Neural crest cell (in vitro differentiated cells): ENCODE data around the gene PAX7. TPM values are rescaled to one million over a fixed set of nuclear protein-coding genes. Genes with fewer than 3 reads are reported as not detected.

Source experiments
- DNase-seq: peaks from one replicate; pipeline ENCODE4 v3.0.0; 2021; ENCODE audit warnings: low read depth, mixed read lengths, low spot score
- H3K27ac Mint-ChIP-seq: one replicate; pipeline ENCODE4 v1.8.0; 2021; ENCODE audit warnings: mild to moderate bottlenecking, mixed read lengths; ENCODE audit not compliant: unreplicated experiment
- H3K27me3 Mint-ChIP-seq: 2 replicates; pipeline ENCODE4 v1.8.0; 2021; ENCODE audit warnings: low read depth, mild to moderate bottlenecking, mixed read lengths
- H3K36me3 Mint-ChIP-seq: 2 replicates; pipeline ENCODE4 v1.8.0; 2021; ENCODE audit warnings: low read depth, mild to moderate bottlenecking, mixed read lengths
- H3K4me1 Mint-ChIP-seq: 2 replicates; pipeline ENCODE4 v1.8.0; 2021; ENCODE audit warnings: mixed read lengths
- H3K4me3 Mint-ChIP-seq: one replicate; pipeline ENCODE4 v1.8.0; 2021; ENCODE audit warnings: mild to moderate bottlenecking, mixed read lengths
- H3K9me3 Mint-ChIP-seq: 2 replicates; pipeline ENCODE4 v1.8.0; 2021; ENCODE audit warnings: mixed read lengths
- CTCF ChIP-seq: fragments of 200-600 bp; sonication (generic); conservative IDR thresholded peaks from 2 replicates; pipeline ENCODE4 v1.5.0; 2021; ENCODE audit warnings: antibody characterized with exemption, mild to moderate bottlenecking
- total RNA-seq: library from RNA; stranded (reverse); gene quantifications from 2 replicates; pipeline ENCODE4 v1.2.1, GENCODE V29; 2021

Gene PAX7
- total RNA-seq, 1 donor from 2014 or later = 10.9 TPM

DNA sequence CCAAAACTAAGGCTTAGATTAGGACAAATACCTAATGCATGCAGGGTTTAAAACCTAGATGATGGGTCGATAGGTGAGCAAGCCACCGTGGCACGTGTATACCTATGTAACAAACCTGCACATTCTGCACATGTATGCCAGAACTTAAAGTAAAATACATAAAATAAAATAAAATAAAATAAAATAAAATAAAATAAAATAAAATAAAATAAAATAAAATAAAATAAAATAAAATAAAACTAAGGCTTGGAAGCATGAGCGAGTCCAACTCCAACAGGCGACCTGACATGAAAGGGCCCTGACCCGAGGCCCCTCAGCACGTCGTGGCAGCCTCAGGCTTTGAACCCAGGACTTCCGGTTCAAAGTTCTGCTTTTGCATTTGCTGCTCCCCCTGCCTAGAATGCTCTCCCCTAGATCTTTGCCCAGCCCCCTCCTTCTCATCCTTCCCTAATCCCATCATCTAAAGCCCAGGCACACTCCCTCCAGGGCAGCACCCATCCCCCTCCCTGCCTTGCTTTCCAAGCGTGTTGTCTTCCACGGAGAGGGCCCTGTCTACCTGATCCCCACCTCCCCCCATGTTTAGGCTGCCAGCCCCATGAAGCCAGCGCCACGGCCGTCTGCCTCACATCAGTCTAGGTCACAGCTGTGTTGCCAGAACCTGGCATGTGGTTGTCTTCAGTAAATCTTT is 164.5 kb downstream of the PAX7 start:
- DNase-seq = no peak

DNA sequence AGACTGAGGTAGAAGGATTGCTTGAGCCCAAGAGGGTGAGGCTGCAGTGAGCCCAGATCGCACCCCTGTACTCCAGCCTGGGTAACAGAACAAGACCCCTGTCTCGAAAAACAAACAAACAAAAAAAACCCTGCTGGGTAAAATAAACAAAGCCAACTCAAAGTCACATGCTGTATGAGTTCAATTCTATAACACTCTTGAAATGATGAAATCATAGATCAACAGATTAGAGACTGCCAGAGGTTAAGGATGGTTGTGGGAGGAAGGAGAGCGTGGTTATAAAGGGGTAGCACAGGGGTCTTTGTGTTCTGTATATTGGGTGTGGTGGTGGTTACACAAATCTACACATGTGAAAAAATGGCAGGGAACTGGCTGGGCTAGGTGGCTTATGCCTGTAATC is 166.3 kb downstream of the PAX7 start:
- H3K27ac Mint-ChIP-seq = no peak overlapping the region
- no peaks in the 10 kb centered on the region for H3K9me3 Mint-ChIP-seq
- no peak for DNase-seq
- H3K27me3 Mint-ChIP-seq = peaks cover 8% of the 10 kb centered on the region
- no peak for TF ChIP-seq CTCF
- no peaks in the 10 kb centered on the region for H3K36me3 Mint-ChIP-seq
- H3K4me3 Mint-ChIP-seq = no peak overlapping the region
- H3K4me1 Mint-ChIP-seq = no peaks in the 10 kb centered on the region

More for the DNA sequence above, 164.5 kb downstream of the PAX7 start:
- Mint-ChIP-seq H3K27ac (no peak overlapping the region), H3K4me1 (no peaks in the 10 kb centered on the region), H3K36me3 (no peaks in the 10 kb centered on the region), H3K9me3 (no peaks in the 10 kb centered on the region), H3K27me3 (peaks cover 21% of the 10 kb centered on the region), H3K4me3 (no peak overlapping the region)
- no peak for TF ChIP-seq CTCF

Other genes starting within 250 kb of the PAX7 start
- not detected in 2 replicates for gene KLHDC7A, start 149.9 kb upstream of the PAX7 start, total RNA-seq
- gene TAS1R2, start 228.8 kb downstream of the PAX7 start, total RNA-seq = not detected in 2 replicates